Activated CD4-positive, alpha-beta T cell treated with anti-CD3 and anti-CD28 coated beads, Interleukin-2, amount 10 ng/mL, durations not matched to agents 7 days and 5 days (primary cell): ENCODE results near the gene TMEM141. TPM values are rescaled to one million over a fixed set of nuclear protein-coding genes. Genes with fewer than 3 reads are reported as not detected.
"Not testable (repeated sequence)": the region's sequence is repeated elsewhere in the genome, so short reads cannot be mapped to it uniquely, and the experiment has no call there.

Source experiments
- CTCF ChIA-PET: fragments of 350-600 bp; sonication (Branson Sonifier 250); formaldehyde crosslinking; loops from one replicate; lab custom pipeline; 2021; ENCODE audit warnings: antibody characterized with exemption; lab: Charles Lee
- POLR2A ChIA-PET: fragments of 350-600 bp; sonication (Branson Sonifier 250); formaldehyde crosslinking; loops from one replicate; lab custom pipeline; 2021; ENCODE audit warnings: antibody characterized with exemption; lab: Charles Lee
- DNase-seq: peaks from one replicate; pipeline ENCODE4 v3.0.0-alpha.2; 2020
- H3K27ac Mint-ChIP-seq: one replicate; pipeline ENCODE4 v1.8.0; 2021; ENCODE audit warnings: mild to moderate bottlenecking, moderate library complexity, mixed read lengths
- H3K27me3 Mint-ChIP-seq: one replicate; pipeline ENCODE4 v1.8.0; 2021; ENCODE audit warnings: mixed read lengths
- H3K36me3 Mint-ChIP-seq: one replicate; pipeline ENCODE4 v1.8.0; 2021; ENCODE audit warnings: low read depth, mixed read lengths
- H3K4me1 Mint-ChIP-seq: one replicate; pipeline ENCODE4 v1.8.0; 2021; ENCODE audit warnings: mixed read lengths
- H3K4me3 Mint-ChIP-seq: one replicate; pipeline ENCODE4 v1.8.0; 2021; ENCODE audit warnings: mild to moderate bottlenecking, moderate library complexity, mixed read lengths
- H3K9me3 Mint-ChIP-seq: one replicate; pipeline ENCODE4 v1.8.0; 2021; ENCODE audit warnings: mixed read lengths
- total RNA-seq, 2 experiments: library from RNA; stranded (reverse); gene quantifications; one replicate each; pipeline ENCODE4 v1.2.3, GENCODE V29; 2021

TMEM141 gene
- total RNA-seq, 2 experiments from 2014 or later: 28.5 to 38.5 TPM

DNA sequence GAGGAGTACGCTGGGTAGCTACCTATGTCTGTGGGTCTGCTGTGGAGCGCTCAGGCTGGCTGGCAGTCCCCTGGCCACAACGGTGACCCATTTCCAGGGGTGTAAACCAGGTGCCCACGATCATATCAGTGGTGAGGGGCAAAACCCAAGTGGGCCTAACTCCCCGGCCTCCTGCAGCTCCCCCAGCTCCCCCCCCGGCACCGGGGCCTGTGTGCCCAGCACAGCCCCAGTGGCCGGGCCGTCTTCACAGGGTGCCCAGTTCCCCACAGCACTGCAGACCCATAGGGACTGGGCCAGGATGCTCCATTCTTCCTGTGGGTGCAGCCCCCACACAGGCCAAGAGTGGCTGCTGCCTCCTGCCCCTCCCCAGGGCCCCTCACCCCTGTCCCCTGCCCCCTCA, 32.1 kb upstream of the TMEM141 start:
- Mint-ChIP-seq H3K36me3 (no peaks in the 10 kb centered on the region), H3K27me3 (no peaks in the 10 kb centered on the region), H3K9me3 (peaks cover 11% of the 10 kb centered on the region), H3K4me1 (no peaks in the 10 kb centered on the region), H3K4me3 (no peak overlapping the region), H3K27ac (no peak overlapping the region)
- CTCF ChIA-PET: interaction anchor here (1.1 to 1.2 kb wide), 2 partner anchors 9 to 29 kb away, joined by 3 read pairs; no protein-coding TSS in a partner anchor
- POLR2A ChIA-PET: no interaction called here
- no peak for DNase-seq

DNA sequence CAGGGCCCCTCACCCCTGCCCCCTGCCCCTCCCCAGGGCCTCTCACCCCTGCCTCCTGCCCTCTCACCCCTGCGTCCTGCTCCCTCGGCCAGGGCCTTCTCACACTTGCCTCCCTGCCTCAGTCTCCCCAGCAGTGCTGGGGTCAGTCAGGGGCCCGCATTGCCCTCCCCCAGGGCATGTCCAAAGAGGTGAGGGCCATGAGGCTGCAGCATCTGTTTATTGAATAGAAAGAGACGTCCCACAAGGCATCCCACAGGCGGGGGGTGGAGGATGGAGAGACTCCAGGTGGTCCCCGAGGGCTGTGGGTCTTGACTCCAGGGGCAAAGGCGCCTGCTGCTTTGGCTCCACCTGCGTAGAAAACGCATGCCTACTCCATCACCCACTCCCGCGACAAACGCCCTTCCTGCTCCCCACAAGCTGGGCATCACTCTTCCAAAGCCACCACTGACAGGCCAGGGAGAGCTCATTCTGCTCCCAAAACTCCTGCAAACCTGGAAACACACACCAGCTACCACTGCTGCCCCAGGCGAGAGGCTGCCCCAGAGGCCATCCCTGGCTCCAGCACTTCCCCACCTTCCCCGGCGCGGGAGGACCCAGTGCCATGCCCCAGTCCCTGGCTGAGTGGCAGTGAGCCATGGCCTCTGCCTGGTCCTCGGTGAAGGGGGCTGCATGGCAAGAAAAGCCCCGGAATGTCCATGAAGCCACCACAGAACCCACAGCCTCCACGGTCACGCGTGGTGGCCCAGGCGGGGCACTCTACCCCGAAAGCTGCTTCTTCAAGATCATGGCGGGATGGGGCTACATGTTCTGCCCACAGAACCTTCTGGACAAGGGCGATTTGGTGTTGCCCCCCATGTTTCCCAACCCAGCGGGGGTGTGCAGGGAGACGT, 31.5 kb upstream of the TMEM141 start:
- no peak overlapping the region for H3K4me3 Mint-ChIP-seq
- ChIA-PET CTCF (no interaction called here), POLR2A (no interaction called here)
- H3K27me3 Mint-ChIP-seq: no peaks in the 10 kb centered on the region
- no peaks in the 10 kb centered on the region for H3K4me1 Mint-ChIP-seq
- DNase-seq: no peak
- no peak overlapping the region for H3K27ac Mint-ChIP-seq
- H3K36me3 Mint-ChIP-seq: no peaks in the 10 kb centered on the region
- peaks cover 11% of the 10 kb centered on the region for H3K9me3 Mint-ChIP-seq

DNA sequence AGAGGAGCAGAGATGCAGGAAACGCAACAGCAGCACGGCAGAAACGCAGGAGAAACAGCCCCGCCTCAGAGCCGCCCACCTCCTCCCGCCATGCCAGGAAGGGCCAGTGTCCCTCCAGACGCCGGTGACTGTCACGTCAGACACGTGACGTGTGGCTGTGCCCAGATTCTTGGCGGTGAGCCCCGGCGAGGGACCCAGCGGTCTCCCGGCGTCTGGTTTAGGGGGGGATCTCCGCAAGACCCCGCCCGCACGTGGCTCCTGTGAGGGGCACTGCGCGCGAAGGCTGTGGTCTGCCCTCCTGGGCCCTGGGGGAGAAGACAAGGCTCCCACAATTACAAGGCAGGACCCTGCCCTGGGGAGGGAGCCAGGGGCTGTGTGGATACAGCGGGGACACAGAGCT, 30.7 kb upstream of the TMEM141 start:
- peaks cover 9% of the 10 kb centered on the region for H3K9me3 Mint-ChIP-seq
- H3K4me1 Mint-ChIP-seq: no peaks in the 10 kb centered on the region
- H3K4me3 Mint-ChIP-seq: no peak overlapping the region
- ChIA-PET CTCF (no interaction called here), POLR2A (no interaction called here)
- no peaks in the 10 kb centered on the region for H3K36me3 Mint-ChIP-seq
- H3K27me3 Mint-ChIP-seq: no peaks in the 10 kb centered on the region
- no peak for DNase-seq
- no peak overlapping the region for H3K27ac Mint-ChIP-seq

DNA sequence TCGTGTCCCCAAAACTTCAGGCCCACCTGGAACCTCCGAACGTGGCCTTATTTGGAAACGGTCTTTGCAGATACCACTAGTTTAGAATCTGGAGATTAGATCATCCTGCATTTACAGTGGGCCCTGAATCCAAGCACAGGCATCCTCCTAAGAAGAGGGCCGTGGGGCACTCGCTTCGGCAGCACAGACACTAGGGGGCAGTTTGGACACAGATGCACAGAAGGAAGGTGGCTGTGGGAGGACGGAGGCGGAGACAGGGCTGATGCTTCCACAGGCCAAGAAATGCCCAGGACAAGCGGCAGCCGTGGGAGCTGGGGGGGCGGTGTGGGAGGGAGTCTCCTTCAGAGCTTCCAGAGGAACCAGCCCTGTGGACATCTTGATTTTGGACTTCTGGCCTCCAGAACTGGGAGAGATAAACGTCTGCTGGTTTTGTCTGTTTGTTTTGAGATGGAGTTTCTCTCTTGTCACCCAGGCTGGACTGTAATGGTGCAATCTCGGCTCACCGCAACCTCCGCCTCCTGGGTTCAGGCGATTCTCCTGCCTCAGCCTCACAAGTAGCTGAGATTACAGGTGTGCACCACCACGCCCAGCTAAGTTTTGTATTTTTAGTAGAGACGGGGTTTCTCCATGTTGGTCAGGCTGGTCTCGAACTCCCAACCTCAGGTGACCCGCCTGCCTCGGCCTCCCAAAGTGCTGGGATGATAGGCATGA, 30.2 kb upstream of the TMEM141 start:
- H3K9me3 Mint-ChIP-seq, H3K27me3 Mint-ChIP-seq, POLR2A ChIA-PET, H3K4me1 Mint-ChIP-seq, H3K4me3 Mint-ChIP-seq, H3K36me3 Mint-ChIP-seq, H3K27ac Mint-ChIP-seq: not testable (repeated sequence)
- DNase-seq: peak; percentile 29
- CTCF ChIA-PET: interaction anchor here (0.6 to 1.4 kb wide), 2 partner anchors 17 to 26 kb away, joined by 3 to 4 read pairs; no protein-coding TSS in a partner anchor

DNA sequence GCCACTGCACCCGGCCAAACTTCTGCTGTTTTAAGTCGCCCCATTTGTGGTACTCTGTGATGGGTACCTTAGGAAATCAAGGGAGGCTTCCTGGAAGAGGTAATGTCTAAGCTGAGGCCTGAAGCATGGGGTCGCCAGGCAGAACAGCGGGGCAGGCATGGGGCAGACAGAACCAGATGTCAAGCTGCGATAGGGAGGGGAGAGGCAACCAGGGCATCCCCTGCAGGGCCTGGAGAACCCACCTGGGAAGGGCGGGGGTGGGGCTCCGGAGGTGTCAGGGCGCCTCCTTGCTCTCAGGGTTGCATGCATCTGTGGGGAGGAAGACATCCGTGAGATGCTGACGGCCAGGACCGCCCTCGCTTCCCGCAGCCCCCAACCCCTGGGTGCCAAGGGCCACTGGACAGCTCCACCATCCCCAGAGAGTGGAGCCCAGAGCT, 29.6 kb upstream of the TMEM141 start:
- CTCF ChIA-PET: interaction anchor here (0.6 to 1.4 kb wide), 2 partner anchors 17 to 25 kb away, joined by 3 to 4 read pairs; no protein-coding TSS in a partner anchor
- Mint-ChIP-seq H3K4me1 (peaks cover 2% of the 10 kb centered on the region), H3K9me3 (no peaks in the 10 kb centered on the region), H3K4me3 (no peak overlapping the region), H3K27me3 (no peaks in the 10 kb centered on the region), H3K27ac (no peak overlapping the region), H3K36me3 (no peaks in the 10 kb centered on the region)
- no peak for DNase-seq
- POLR2A ChIA-PET: no interaction called here

DNA sequence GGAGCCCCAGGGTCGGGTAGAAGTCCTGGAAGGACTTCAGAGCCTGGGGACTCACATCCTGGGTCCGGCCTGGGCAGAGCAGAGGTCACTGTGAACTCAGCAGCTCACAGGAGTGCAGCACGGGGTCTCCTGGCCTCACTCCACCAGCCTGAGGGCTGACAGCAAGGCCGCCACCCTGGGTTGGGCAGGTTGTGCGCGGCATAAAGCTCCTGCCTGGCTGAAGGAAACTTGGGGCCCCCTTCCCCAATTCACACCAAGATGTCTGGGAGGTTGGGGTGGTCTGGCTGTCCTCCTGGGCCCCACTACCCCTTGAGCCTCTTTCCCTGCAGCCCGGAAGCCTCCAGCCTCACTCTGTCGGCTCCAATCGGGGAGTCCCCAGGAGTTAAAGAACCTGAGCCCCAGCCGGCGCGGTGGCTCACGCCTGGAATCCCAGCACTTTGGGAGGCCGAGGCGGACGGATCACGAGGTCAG, 28.9 kb upstream of the TMEM141 start:
- Mint-ChIP-seq H3K4me3 (no peak overlapping the region), H3K27ac (no peak overlapping the region), H3K36me3 (no peaks in the 10 kb centered on the region), H3K9me3 (no peaks in the 10 kb centered on the region), H3K4me1 (peaks cover 5% of the 10 kb centered on the region), H3K27me3 (no peaks in the 10 kb centered on the region)
- ChIA-PET CTCF (interaction anchor here (1.4 kb wide), 1 partner anchor 16 kb away, joined by 4 read pairs; no protein-coding TSS in a partner anchor), POLR2A (no interaction called here)
- no peak for DNase-seq

DNA sequence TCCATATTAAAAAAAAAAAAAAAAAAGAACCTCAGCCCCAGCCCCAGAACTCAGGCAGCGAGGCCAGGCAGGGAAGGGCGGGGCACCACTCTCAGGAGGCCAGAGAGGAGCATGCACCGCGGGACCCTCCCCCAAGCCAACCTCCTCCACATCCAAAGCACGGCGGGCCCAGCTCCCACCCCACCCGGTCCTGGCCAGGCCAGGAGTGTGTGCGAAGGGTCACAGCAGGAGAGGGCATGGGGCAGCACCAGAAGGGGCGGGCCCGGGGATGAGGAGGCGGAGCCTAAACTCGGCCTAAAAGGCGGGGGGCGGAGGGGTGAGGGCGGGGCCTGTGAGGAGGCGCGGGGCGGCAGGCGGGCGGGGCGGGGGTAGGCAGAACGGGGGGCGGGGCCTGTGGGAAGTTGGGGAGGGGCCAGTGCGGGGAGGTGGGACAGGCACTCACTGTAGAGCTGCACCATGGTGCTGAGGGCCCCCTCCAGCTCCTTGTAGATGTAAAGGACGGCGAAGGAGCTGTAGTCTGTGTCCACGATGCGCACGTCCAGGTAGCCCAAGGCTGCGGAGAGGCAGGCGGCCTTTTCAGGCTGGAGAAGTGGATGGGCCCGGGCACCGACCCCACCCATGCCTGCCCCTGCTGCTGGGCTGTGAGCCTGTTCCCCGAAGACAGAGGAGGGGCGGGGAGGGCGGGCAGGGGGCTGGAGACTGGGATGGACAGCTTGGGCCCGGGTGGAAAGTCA, 28.1 kb upstream of the TMEM141 start:
- DNase-seq: peak; percentile 43
- H3K4me1 Mint-ChIP-seq: peaks cover 5% of the 10 kb centered on the region
- H3K9me3 Mint-ChIP-seq: no peaks in the 10 kb centered on the region
- ChIA-PET CTCF (interaction anchor here (1.4 kb wide), 1 partner anchor 15 kb away, joined by 4 read pairs; no protein-coding TSS in a partner anchor), POLR2A (no interaction called here)
- no peaks in the 10 kb centered on the region for H3K36me3 Mint-ChIP-seq
- H3K27me3 Mint-ChIP-seq: peaks cover 6% of the 10 kb centered on the region
- H3K27ac Mint-ChIP-seq: no peak overlapping the region
- no peak overlapping the region for H3K4me3 Mint-ChIP-seq

DNA sequence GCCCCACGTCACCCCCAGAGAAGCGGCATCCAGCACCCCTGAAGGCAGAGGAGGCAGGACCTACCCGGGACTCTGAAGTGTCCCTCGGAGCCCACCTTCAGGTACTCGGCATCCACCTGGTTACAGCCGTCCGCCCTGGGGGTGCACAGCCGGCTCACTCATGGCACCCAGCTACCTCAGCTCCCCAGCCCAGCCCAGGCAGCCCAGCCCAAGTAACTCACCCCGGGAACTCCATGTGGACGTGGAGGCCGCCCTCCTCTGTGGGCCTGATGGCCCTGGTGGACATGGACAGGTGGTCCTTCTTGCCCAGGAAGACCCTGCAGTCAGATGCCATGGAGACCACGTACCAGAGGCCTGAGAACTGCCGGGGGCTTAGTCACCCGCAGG, 27.5 kb upstream of the TMEM141 start:
- Mint-ChIP-seq H3K27ac (no peak overlapping the region), H3K9me3 (no peaks in the 10 kb centered on the region), H3K4me3 (no peak overlapping the region), H3K27me3 (peaks cover 6% of the 10 kb centered on the region), H3K36me3 (no peaks in the 10 kb centered on the region), H3K4me1 (peaks cover 5% of the 10 kb centered on the region)
- POLR2A ChIA-PET: no interaction called here
- CTCF ChIA-PET: interaction anchor here (1.5 kb wide), 1 partner anchor 283 kb away, joined by 4 read pairs; no protein-coding TSS in a partner anchor
- no peak for DNase-seq

DNA sequence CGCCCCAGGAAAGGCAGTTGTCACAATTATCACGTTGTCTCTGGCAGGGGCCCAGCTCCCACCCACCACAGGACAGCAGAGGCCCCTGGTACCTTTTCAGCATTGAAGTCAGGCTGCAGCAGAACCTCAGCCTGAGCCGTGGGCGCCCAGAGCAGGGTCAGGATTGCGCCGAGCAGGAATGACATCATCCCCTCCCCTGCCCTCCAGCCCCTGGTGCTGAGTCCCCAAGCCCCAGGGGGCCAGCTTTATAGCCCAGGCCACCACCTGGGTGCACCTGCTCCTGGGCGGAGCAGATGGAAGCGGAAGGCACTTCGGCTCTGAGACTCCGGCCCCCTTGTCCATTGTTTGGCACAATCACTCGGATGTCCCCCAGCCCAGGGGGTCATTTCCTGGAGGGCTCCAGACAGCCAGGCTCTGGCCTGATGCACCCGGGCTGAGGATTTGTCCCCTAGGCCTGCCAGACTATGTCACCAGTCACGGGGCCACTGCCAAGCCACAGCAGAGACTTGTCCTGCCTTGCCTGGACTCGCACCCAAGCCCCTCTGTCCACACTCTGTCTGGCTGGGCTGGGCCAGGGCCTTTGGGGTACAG, 26.7 kb upstream of the TMEM141 start, which contains the start of gene LCN15:
TSS of gene LCN15 (minus strand) at position 218 of the 591 bp plus-strand sequence. CDS start at position 188, 30 bp downstream.
- Mint-ChIP-seq H3K27ac (no peak within 1 kb of the TSS), H3K27me3 (peaks cover 6% of the 10 kb centered on the region), H3K9me3 (no peaks in the 10 kb centered on the region), H3K4me3 (no peak within 1 kb of the TSS), H3K36me3 (no peaks in the 10 kb centered on the region), H3K4me1 (peaks cover 5% of the 10 kb centered on the region)
- POLR2A ChIA-PET: interaction anchor here (0.5 kb wide), 1 partner anchor 402 kb away, joined by 3 read pairs; no protein-coding TSS in a partner anchor
- DNase-seq: no peak
- CTCF ChIA-PET: interaction anchor here (1.1 to 1.5 kb wide), 2 partner anchors 13 to 283 kb away, joined by 3 to 4 read pairs; no protein-coding TSS in a partner anchor

DNA sequence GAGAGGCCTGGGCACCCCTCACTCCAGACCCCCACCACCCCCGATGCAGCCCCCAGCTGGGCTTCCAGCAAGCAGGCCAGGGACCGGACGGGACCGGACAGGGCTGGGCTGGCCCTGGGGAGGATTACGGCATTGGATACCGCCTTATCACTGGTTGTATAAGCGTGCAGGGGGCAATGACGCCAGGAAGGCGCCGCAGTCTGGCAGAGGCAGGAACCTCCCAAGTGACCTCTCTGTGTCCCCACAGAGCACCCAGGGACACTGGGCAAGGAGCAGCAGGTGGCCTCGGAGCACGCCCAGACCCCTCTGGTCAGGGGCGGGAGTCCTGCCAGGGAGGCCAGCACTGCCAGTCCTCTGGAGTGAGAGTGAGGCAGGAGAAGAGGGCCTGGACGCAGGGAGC, 26.1 kb upstream of the TMEM141 start:
- CTCF ChIA-PET: interaction anchor here (1.1 to 1.5 kb wide), 2 partner anchors 13 to 282 kb away, joined by 3 to 4 read pairs; no protein-coding TSS in a partner anchor

DNA sequence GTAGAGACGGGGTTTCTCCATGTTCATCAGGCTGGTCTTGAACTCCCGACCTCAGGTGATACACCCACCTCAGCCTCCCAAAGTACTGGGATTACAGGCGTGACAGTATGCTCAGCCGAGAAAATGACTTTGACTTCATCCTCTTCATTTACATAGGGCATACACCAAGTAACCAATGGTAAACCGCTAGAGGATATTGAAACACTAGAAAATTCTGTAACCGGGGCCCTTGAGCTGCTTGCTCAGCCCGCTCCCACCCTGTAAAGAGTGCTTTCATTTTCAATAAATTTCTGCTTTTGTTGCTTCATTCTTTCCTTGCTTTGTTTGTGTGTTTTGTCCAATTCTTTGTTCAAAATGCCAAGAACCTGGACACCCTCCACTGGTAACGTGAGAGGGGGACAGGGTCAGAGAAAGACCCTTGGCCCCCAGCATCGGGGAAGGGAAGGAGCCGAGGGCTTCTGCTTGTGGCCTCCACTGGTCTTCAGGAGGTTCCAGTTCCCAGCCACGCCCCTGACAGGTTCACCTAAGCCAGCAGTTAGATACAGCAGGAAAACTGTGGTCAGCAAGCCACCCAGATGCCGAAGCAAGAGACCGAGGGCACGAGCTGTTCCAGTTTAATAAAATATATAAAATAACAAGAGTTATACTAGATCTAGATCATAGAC, 25.3 kb upstream of the TMEM141 start:
- H3K27me3 Mint-ChIP-seq, H3K36me3 Mint-ChIP-seq, H3K27ac Mint-ChIP-seq, H3K4me1 Mint-ChIP-seq, H3K4me3 Mint-ChIP-seq, DNase-seq, H3K9me3 Mint-ChIP-seq, POLR2A ChIA-PET: not testable (repeated sequence)
- CTCF ChIA-PET: interaction anchor here (1.1 to 1.4 kb wide), 3 partner anchors 12 to 41 kb away, joined by 3 to 4 read pairs (median 3); no protein-coding TSS in a partner anchor

More for the DNA sequence above, 26.1 kb upstream of the TMEM141 start:
- Mint-ChIP-seq H3K4me3 (no peak overlapping the region), H3K27ac (no peak overlapping the region), H3K9me3 (no peaks in the 10 kb centered on the region), H3K27me3 (peaks cover 8% of the 10 kb centered on the region), H3K4me1 (peaks cover 5% of the 10 kb centered on the region), H3K36me3 (no peaks in the 10 kb centered on the region)
- POLR2A ChIA-PET: no interaction called here
- no peak for DNase-seq
